Hepatocyte (in vitro differentiated cells): ENCODE data around the gene TEX26. TPM values are rescaled to one million over a fixed set of nuclear protein-coding genes. Genes with fewer than 3 reads are reported as not detected.
A peak's percentile ranks its signal among the peaks of the same experiment; 100 is the strongest.

Source experiments
- DNase-seq: peaks from one replicate; pipeline ENCODE4 v3.0.0-alpha.2; 2016; ENCODE audit warnings: low spot score
- H2AFZ ChIP-seq: fragments of 200-600 bp; sonication (generic); 2 replicates; pipeline ENCODE4 v1.6.0; 2016; ENCODE audit warnings: antibody characterized with exemption, mild to moderate bottlenecking
- H3K27ac ChIP-seq: fragments of 200-600 bp; sonication (generic); 2 replicates; pipeline ENCODE4 v1.5.1; 2016; ENCODE audit warnings: mild to moderate bottlenecking
- H3K27me3 ChIP-seq: fragments of 200-600 bp; sonication (generic); 2 replicates; pipeline ENCODE4 v1.6.1; 2016
- H3K36me3 ChIP-seq: fragments of 200-600 bp; sonication (generic); replicated peaks from 2 replicates; pipeline ENCODE4 v1.5.1; 2016; ENCODE audit warnings: low read depth; ENCODE audit not compliant: insufficient read depth
- H3K4me1 ChIP-seq: fragments of 200-600 bp; sonication (generic); 2 replicates; pipeline ENCODE4 v1.5.1; 2016; ENCODE audit warnings: mild to moderate bottlenecking, moderate library complexity; ENCODE audit not compliant: insufficient read depth
- H3K4me2 ChIP-seq: fragments of 200-600 bp; sonication (generic); 2 replicates; pipeline ENCODE4 v1.6.0; 2016
- H3K4me3 ChIP-seq: fragments of 200-600 bp; sonication (generic); 2 replicates; pipeline ENCODE4 v1.5.1; 2016; ENCODE audit warnings: mild to moderate bottlenecking
- H3K79me2 ChIP-seq: fragments of 200-600 bp; sonication (generic); 2 replicates; pipeline ENCODE4 v1.6.0; 2017; ENCODE audit warnings: mild to moderate bottlenecking
- H3K9me2 ChIP-seq: fragments of 200-600 bp; sonication (generic); replicated peaks from 2 replicates; pipeline ENCODE4 v1.6.0; 2017; ENCODE audit warnings: mild to moderate bottlenecking; ENCODE audit not compliant: insufficient read depth
- H3K9me3 ChIP-seq: fragments of 200-600 bp; sonication (generic); 2 replicates; pipeline ENCODE4 v1.5.1; 2016; ENCODE audit warnings: low read depth, mild to moderate bottlenecking
- H4K20me1 ChIP-seq: fragments of 200-600 bp; sonication (generic); 2 replicates; pipeline ENCODE4 v1.6.0; 2016; ENCODE audit warnings: mild to moderate bottlenecking; ENCODE audit not compliant: insufficient read depth, poor library complexity, severe bottlenecking
- EZH2 ChIP-seq: fragments of 200-600 bp; sonication (generic); IDR thresholded peaks from 2 replicates; pipeline ENCODE4 v1.6.1; 2016; ENCODE audit warnings: antibody characterized with exemption, mild to moderate bottlenecking, borderline replicate concordance
- EZH2phosphoT487 ChIP-seq: fragments of 200-600 bp; sonication (generic); IDR thresholded peaks from one replicate; pipeline ENCODE4 v1.6.1; 2018; ENCODE audit warnings: antibody characterized with exemption, mild to moderate bottlenecking, low read depth, moderate library complexity; ENCODE audit not compliant: unreplicated experiment, severe bottlenecking
- WGBS: methylation state at CpG from one replicate; pipeline ENCODE4 v1.1.6; 2016; ENCODE audit warnings: low lambda C conversion rate; ENCODE audit errors: missing lambda C conversion rate; 5-methylcytosine and 5-hydroxymethylcytosine counted together
- polyA plus RNA-seq: library from polyadenylated mRNA; unstranded; fragments of >200 nt; fragmentation: Nextera tagmentation; extraction: Ambion mirVana; gene quantifications from 2 replicates; pipeline ENCODE4 v1.2.1, GENCODE V29; 2016
- total RNA-seq: library from RNA; depleted of rRNA; stranded (reverse); fragments of >200 nt; gene quantifications from 2 replicates; pipeline ENCODE4 v1.2.3, GENCODE V29; 2014
- TF ChIP-seq, protein P1 (sequence below): fragments of 200-600 bp; sonication (generic); IDR thresholded peaks from 2 replicates; pipeline ENCODE4 v1.5.1; 2016; ENCODE audit warnings: antibody characterized with exemption, mild to moderate bottlenecking; ENCODE audit not compliant: poor library complexity

TEX26 gene
- total and polyA plus RNA-seq, 2 experiments from 2014 or later: 0.57 to 1.1 TPM

DNA sequence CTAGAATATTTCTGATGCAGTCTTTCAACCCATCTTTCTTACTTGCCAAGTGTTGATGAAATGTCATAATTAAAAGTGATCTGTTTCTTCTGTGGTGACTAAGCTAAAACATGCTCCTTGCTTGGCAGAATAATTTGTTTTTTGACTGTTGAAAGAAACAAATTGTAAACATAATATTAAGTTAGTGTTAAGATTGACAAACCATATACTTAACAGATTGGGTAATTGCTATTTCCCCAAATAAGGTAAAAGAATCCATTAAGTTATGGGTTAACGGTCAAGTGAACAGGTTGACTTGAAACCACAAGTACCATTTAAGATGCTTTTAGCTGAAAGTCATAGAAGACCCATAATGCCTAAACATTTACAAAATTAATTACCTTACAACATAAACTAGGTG lies 62.9 kb downstream of the TEX26 start:
- H4K20me1 ChIP-seq: no peaks in the 10 kb centered on the region
- no peaks in the 10 kb centered on the region for H3K9me2 ChIP-seq
- H3K9me3 ChIP-seq: no peaks in the 10 kb centered on the region
- H3K27ac ChIP-seq: no peak overlapping the region
- no peaks in the 10 kb centered on the region for H3K27me3 ChIP-seq
- H3K4me2 ChIP-seq: no peak overlapping the region
- H3K4me3 ChIP-seq: no peak overlapping the region
- 90% methylated on average over 1 of the region's 1 CpG for WGBS
- no peak overlapping the region for H2AFZ ChIP-seq
- H3K79me2 ChIP-seq: no peaks in the 10 kb centered on the region
- TF ChIP-seq EZH2 (no peak), EZH2phosphoT487 (no peak)
- TF ChIP-seq, protein P1, sequence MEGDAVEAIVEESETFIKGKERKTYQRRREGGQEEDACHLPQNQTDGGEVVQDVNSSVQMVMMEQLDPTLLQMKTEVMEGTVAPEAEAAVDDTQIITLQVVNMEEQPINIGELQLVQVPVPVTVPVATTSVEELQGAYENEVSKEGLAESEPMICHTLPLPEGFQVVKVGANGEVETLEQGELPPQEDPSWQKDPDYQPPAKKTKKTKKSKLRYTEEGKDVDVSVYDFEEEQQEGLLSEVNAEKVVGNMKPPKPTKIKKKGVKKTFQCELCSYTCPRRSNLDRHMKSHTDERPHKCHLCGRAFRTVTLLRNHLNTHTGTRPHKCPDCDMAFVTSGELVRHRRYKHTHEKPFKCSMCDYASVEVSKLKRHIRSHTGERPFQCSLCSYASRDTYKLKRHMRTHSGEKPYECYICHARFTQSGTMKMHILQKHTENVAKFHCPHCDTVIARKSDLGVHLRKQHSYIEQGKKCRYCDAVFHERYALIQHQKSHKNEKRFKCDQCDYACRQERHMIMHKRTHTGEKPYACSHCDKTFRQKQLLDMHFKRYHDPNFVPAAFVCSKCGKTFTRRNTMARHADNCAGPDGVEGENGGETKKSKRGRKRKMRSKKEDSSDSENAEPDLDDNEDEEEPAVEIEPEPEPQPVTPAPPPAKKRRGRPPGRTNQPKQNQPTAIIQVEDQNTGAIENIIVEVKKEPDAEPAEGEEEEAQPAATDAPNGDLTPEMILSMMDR: no peak
- peaks cover 4% of the 10 kb centered on the region for H3K4me1 ChIP-seq
- no peak for DNase-seq
- H3K36me3 ChIP-seq: no peaks in the 10 kb centered on the region

DNA sequence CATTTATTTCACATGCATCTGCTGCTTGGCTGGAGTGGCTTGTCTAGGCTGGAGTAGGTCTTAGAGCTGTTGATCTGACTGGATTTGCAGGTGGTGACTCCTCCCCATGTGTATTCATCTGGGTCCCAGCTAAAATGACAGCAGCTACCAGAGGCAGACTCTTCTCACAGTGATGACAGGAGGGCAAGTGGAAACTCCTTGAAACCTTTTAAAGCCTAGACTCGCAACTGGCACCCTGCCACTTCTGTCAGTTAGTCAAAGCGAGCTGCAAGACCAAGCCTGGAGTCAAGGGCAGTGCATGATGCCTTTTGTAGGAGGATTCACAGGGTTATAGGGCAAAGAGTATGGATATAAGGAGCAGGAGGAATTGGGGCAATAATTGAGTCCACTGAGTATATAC lies 65.2 kb downstream of the TEX26 start:
- Histone ChIP-seq H3K27ac (peak overlapping the region; percentile 37), H3K79me2 (no peaks in the 10 kb centered on the region)

DNA sequence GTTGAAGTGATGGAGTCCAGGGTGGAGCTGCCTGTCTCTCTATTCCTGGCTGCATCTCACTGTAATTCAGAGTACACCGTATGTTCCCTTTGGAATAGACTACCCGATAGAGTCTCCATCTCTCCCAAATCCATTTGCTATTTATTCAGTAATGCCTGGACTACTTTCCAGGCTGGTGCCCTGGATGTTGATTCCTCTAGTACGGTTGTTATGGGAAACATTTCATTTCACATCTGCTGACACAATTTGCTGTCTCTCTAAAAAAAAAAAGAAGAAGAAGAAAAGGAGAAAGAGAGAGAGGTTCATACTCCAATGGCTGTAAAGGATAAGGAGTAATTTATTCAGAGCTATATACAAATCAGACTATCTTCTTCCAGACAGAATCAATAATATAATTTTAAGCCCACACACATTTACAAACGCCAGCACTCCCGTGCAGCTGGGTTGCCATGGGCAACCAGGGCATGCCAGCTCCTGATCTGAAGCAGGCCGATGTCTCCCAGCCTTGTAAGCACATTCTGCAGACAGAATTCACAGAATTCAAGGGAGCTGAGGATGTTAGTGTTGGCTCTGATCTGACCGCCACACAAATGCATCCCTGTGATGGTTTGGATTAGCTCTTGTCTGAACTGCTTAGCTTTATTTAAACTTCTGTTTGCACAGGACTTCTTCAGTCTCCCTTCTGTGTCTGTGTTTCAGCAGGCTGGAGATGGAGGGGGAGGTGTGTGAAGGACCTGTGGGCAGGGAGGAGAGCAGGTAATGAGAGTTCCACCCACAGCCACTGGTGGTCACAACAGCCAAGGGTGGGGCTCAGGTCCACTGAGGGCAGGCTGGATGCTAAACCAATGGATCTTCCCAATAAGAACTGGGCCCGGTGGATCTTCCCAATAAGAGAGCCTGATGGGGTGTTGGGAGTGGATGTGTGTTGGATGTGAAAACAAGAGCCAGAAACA lies 66.0 kb downstream of the TEX26 start:
- Histone ChIP-seq H3K9me2 (no peaks in the 10 kb centered on the region), H4K20me1 (no peaks in the 10 kb centered on the region), H3K36me3 (no peaks in the 10 kb centered on the region), H3K79me2 (no peaks in the 10 kb centered on the region), H3K4me1 (peaks cover 4% of the 10 kb centered on the region), H3K27ac (peak overlapping the region; percentile 37), H3K27me3 (no peaks in the 10 kb centered on the region), H3K4me2 (no peak overlapping the region), H3K9me3 (no peaks in the 10 kb centered on the region), H3K4me3 (no peak overlapping the region), H2AFZ (no peak overlapping the region)
- DNase-seq: peak; percentile 53
- WGBS: 26% methylated on average over 8 of the region's 8 CpGs
- TF ChIP-seq, protein P1: no peak
- no peak for TF ChIP-seq EZH2phosphoT487
- no peak for TF ChIP-seq EZH2

More for the DNA sequence above, 65.2 kb downstream of the TEX26 start:
- no peaks in the 10 kb centered on the region for H3K9me2 ChIP-seq
- H3K4me1 ChIP-seq: peaks cover 4% of the 10 kb centered on the region
- WGBS: 55% methylated on average over 2 of the region's 2 CpGs
- H3K27me3 ChIP-seq: no peaks in the 10 kb centered on the region
- no peak overlapping the region for H2AFZ ChIP-seq
- H3K36me3 ChIP-seq: no peaks in the 10 kb centered on the region
- TF ChIP-seq, protein P1: no peak
- TF ChIP-seq EZH2: no peak
- TF ChIP-seq EZH2phosphoT487: no peak
- H3K4me2 ChIP-seq: no peak overlapping the region
- no peak overlapping the region for H3K4me3 ChIP-seq
- DNase-seq: no peak
- no peaks in the 10 kb centered on the region for H4K20me1 ChIP-seq
- H3K9me3 ChIP-seq: no peaks in the 10 kb centered on the region
